ENCODE data around the gene MAPKAPK2.

MAPKAPK2 gene

GRCh38 chr1:206735553-206736031 lies 50.9 kb downstream of the MAPKAPK2 start:
- TF ChIP-seq GATA1 (IDR thresholded peaks at IDR 0.05; ENCODE audit: low read depth, low read length) (no peak), POLR2A (IDR thresholded peaks at IDR 0.05; ENCODE audit: low read length) (no peak)
- DNase-seq = peak; percentile 55 to 85

- DNase-seq = no peak
Measured at GRCh38 chr1:206736878-206737728, 52.4 kb downstream of the MAPKAPK2 start.

GRCh38 chr1:206737729-206738201 lies 53.1 kb downstream of the MAPKAPK2 start:
- no peak for TF ChIP-seq GATA1 (IDR thresholded peaks at IDR 0.05; ENCODE audit: low read depth, low read length)
- TF ChIP-seq POLR2A (IDR thresholded peaks at IDR 0.05; ENCODE audit: low read length) = no peak
- DNase-seq = peak; percentile 51 to 66

More at GRCh38 chr1:206736878-206737728, 52.4 kb downstream of the MAPKAPK2 start:
- TF ChIP-seq POLR2A (IDR thresholded peaks at IDR 0.05; ENCODE audit: low read length) (no peak), GATA1 (IDR thresholded peaks at IDR 0.05; ENCODE audit: low read depth, low read length) (no peak)

GRCh38 chr1:206738370-206739366 lies 54.0 kb downstream of the MAPKAPK2 start:
- TF ChIP-seq POLR2A (IDR thresholded peaks at IDR 0.05; ENCODE audit: low read length) (no peak), GATA1 (IDR thresholded peaks at IDR 0.05; ENCODE audit: low read depth, low read length) (no peak)
- peak; percentile 15 to 22 for DNase-seq

- DNase-seq = no peak
- TF ChIP-seq GATA1 (IDR thresholded peaks at IDR 0.05; ENCODE audit: low read depth, low read length) = no peak
- TF ChIP-seq POLR2A (IDR thresholded peaks at IDR 0.05; ENCODE audit: low read length) = no peak
Measured at GRCh38 chr1:206739411-206740076, 54.8 kb downstream of the MAPKAPK2 start.

- no peak for DNase-seq
- TF ChIP-seq POLR2A (IDR thresholded peaks at IDR 0.05; ENCODE audit: low read length) = no peak
- no peak for TF ChIP-seq GATA1 (IDR thresholded peaks at IDR 0.05; ENCODE audit: low read depth, low read length)
Measured at GRCh38 chr1:206741142-206741701, 56.5 kb downstream of the MAPKAPK2 start.

- no peak for DNase-seq
- no peak for TF ChIP-seq POLR2A (IDR thresholded peaks at IDR 0.05; ENCODE audit: low read length)
- TF ChIP-seq GATA1 (IDR thresholded peaks at IDR 0.05; ENCODE audit: low read depth, low read length) = no peak
Measured at GRCh38 chr1:206742719-206743383, 58.1 kb downstream of the MAPKAPK2 start.

- no peak for DNase-seq
- TF ChIP-seq POLR2A (IDR thresholded peaks at IDR 0.05; ENCODE audit: low read length) = no peak
- no peak for TF ChIP-seq GATA1 (IDR thresholded peaks at IDR 0.05; ENCODE audit: low read depth, low read length)
Measured at GRCh38 chr1:206744683-206745082, 60.0 kb downstream of the MAPKAPK2 start.

- TF ChIP-seq POLR2A (IDR thresholded peaks at IDR 0.05; ENCODE audit: low read length) = no peak
- no peak for TF ChIP-seq GATA1 (IDR thresholded peaks at IDR 0.05; ENCODE audit: low read depth, low read length)
- DNase-seq = no peak
Measured at GRCh38 chr1:206745301-206745700, 60.6 kb downstream of the MAPKAPK2 start.

- no peak for DNase-seq
- no peak for TF ChIP-seq GATA1 (IDR thresholded peaks at IDR 0.05; ENCODE audit: low read depth, low read length)
- TF ChIP-seq POLR2A (IDR thresholded peaks at IDR 0.05; ENCODE audit: low read length) = no peak
Measured at GRCh38 chr1:206748348-206749030, 63.8 kb downstream of the MAPKAPK2 start.

GRCh38 chr1:206751891-206752290 lies 67.2 kb downstream of the MAPKAPK2 start:
- no peak for DNase-seq
- no peak for TF ChIP-seq POLR2A (IDR thresholded peaks at IDR 0.05; ENCODE audit: low read length)
- TF ChIP-seq GATA1 (IDR thresholded peaks at IDR 0.05; ENCODE audit: low read depth, low read length) = no peak

- no peak for DNase-seq
- no peak for TF ChIP-seq GATA1 (IDR thresholded peaks at IDR 0.05; ENCODE audit: low read depth, low read length)
- no peak for TF ChIP-seq POLR2A (IDR thresholded peaks at IDR 0.05; ENCODE audit: low read length)
Measured at GRCh38 chr1:206752481-206752880, 67.8 kb downstream of the MAPKAPK2 start.
